SK-N-SH treated with all-trans-retinoic acid at 6 μM for 48 hours (cell line): ENCODE results near the gene RIC1.

Source experiments
- ATAC-seq: fragments of 200-7000 bp; cut with Tn5 transposase; 3 replicates; pipeline ENCODE4 v1.9.1; 2020; ENCODE audit warnings: mild to moderate bottlenecking, moderate library complexity
- ARNTL ChIP-seq: fragments of 450-650 bp; formaldehyde crosslinking; IDR thresholded peaks from 2 replicates; pipeline ENCODE4 v1.5.0; 2020; ENCODE audit warnings: low read depth, mild to moderate bottlenecking, moderate library complexity, borderline replicate concordance
- CSDC2 ChIP-seq: fragments of 250-450 bp; sonication (Bioruptor Pico); IDR thresholded peaks from 2 replicates; pipeline ENCODE4 v1.5.0; 2020; ENCODE audit warnings: mild to moderate bottlenecking, moderate library complexity
- CSRNP3 ChIP-seq: fragments of 250-450 bp; sonication (Bioruptor Pico); IDR thresholded peaks from 2 replicates; pipeline ENCODE4 v1.5.1; 2021; ENCODE audit warnings: mild to moderate bottlenecking, moderate library complexity
- ESRRG ChIP-seq: fragments of 250-450 bp; sonication (Bioruptor Pico); IDR thresholded peaks from 2 replicates; pipeline ENCODE4 v1.6.1; 2021; ENCODE audit warnings: mild to moderate bottlenecking
- GLIS3 ChIP-seq: fragments of 250-450 bp; sonication (Bioruptor Pico); IDR thresholded peaks from 2 replicates; pipeline ENCODE4 v1.5.0; 2020; ENCODE audit warnings: mild to moderate bottlenecking, moderate library complexity
- ISL1 ChIP-seq: fragments of 250-450 bp; sonication (Bioruptor Pico); IDR thresholded peaks from 2 replicates; pipeline ENCODE4 v2.1.2; 2022; ENCODE audit warnings: mild to moderate bottlenecking, moderate library complexity
- OSR1 ChIP-seq: fragments of 250-450 bp; sonication (Bioruptor Pico); IDR thresholded peaks from 2 replicates; pipeline ENCODE4 v1.8.0; 2022; ENCODE audit warnings: moderate library complexity, mild to moderate bottlenecking, inconsistent platforms
- PPARA ChIP-seq: fragments of 250-450 bp; sonication (Bioruptor Pico); IDR thresholded peaks from 2 replicates; pipeline ENCODE4 v1.5.0; 2020; ENCODE audit warnings: mild to moderate bottlenecking, borderline replicate concordance
- RARB ChIP-seq: fragments of 250-450 bp; sonication (Bioruptor Pico); IDR thresholded peaks from 2 replicates; pipeline ENCODE4 v1.8.0; 2021; ENCODE audit warnings: mild to moderate bottlenecking, moderate library complexity
- SNAI2 ChIP-seq: fragments of 250-450 bp; sonication (Bioruptor Pico); IDR thresholded peaks from 2 replicates; pipeline ENCODE4 v1.5.0; 2020; ENCODE audit warnings: mild to moderate bottlenecking, moderate library complexity
- TCF4 ChIP-seq: fragments of 250-450 bp; sonication (Bioruptor Pico); IDR thresholded peaks from 2 replicates; pipeline ENCODE4 v1.8.0; 2021; ENCODE audit warnings: mild to moderate bottlenecking, moderate library complexity, borderline replicate concordance
- TOX ChIP-seq: fragments of 250-450 bp; sonication (Bioruptor Pico); IDR thresholded peaks from 2 replicates; pipeline ENCODE4 v1.8.0; 2021; ENCODE audit warnings: mild to moderate bottlenecking, moderate library complexity, borderline replicate concordance
- ZC3H10 ChIP-seq: fragments of 250-450 bp; sonication (Bioruptor Pico); IDR thresholded peaks from 2 replicates; pipeline ENCODE4 v1.5.1; 2021; ENCODE audit warnings: mild to moderate bottlenecking, moderate library complexity
- ZFP3 ChIP-seq: fragments of 250-450 bp; sonication (Bioruptor Pico); IDR thresholded peaks from 2 replicates; pipeline ENCODE4 v1.5.0; 2020; ENCODE audit warnings: mild to moderate bottlenecking, moderate library complexity
- ZFP30 ChIP-seq: fragments of 450-650 bp; formaldehyde crosslinking; IDR thresholded peaks from 2 replicates; pipeline ENCODE4 v1.5.0; 2022; ENCODE audit warnings: mild to moderate bottlenecking, moderate library complexity
- ZNF565 ChIP-seq: fragments of 450-650 bp; formaldehyde crosslinking; conservative IDR thresholded peaks from 2 replicates; pipeline ENCODE4 v1.5.0; 2020; ENCODE audit warnings: low read depth, mild to moderate bottlenecking, moderate library complexity
- ZNF70 ChIP-seq: fragments of 450-650 bp; formaldehyde crosslinking; IDR thresholded peaks from 2 replicates; pipeline ENCODE4 v1.5.0; 2020; ENCODE audit warnings: mild to moderate bottlenecking, moderate library complexity
- ZNF8 ChIP-seq: fragments of 450-650 bp; formaldehyde crosslinking; IDR thresholded peaks from 2 replicates; pipeline ENCODE4 v1.5.0; 2020; ENCODE audit warnings: mild to moderate bottlenecking, moderate library complexity
- TF ChIP-seq, protein P1 (sequence below): fragments of 250-450 bp; sonication (Bioruptor Pico); IDR thresholded peaks from 2 replicates; pipeline ENCODE4 v1.5.1; 2020; ENCODE audit warnings: low read depth, mild to moderate bottlenecking, moderate library complexity
- TF ChIP-seq, protein P2 (sequence below): fragments of 250-450 bp; sonication (Bioruptor Pico); IDR thresholded peaks from 2 replicates; pipeline ENCODE4 v1.5.0; 2020; ENCODE audit warnings: mild to moderate bottlenecking, moderate library complexity
- TF ChIP-seq, protein P3 (sequence below): fragments of 250-450 bp; sonication (Bioruptor Pico); IDR thresholded peaks from 2 replicates; pipeline ENCODE4 v1.8.0; 2020; ENCODE audit warnings: mild to moderate bottlenecking, moderate library complexity, borderline replicate concordance

Gene RIC1

DNA sequence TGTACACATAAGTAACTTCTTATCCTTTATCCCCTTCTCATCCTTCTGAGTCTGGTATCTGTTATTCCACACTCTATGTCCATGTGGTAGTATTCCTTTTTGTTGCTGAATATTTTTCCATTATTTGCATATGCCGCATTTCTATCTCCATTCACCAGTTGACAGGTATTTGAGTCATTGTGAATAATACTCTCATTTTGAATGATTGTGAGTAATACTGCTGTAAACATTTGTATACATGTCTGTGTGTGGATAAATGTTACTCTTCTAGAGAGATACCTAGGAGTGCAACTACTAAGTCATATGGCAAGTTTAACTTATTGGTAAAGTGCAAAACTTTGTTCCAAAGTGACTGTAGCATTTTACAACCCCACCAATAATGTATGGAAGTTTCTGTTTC is 15.6 kb downstream of the RIC1 start:
- no peak for TF ChIP-seq ZC3H10
- TF ChIP-seq SNAI2 (CRISPR knock-in tag): no peak
- TF ChIP-seq, protein P1, sequence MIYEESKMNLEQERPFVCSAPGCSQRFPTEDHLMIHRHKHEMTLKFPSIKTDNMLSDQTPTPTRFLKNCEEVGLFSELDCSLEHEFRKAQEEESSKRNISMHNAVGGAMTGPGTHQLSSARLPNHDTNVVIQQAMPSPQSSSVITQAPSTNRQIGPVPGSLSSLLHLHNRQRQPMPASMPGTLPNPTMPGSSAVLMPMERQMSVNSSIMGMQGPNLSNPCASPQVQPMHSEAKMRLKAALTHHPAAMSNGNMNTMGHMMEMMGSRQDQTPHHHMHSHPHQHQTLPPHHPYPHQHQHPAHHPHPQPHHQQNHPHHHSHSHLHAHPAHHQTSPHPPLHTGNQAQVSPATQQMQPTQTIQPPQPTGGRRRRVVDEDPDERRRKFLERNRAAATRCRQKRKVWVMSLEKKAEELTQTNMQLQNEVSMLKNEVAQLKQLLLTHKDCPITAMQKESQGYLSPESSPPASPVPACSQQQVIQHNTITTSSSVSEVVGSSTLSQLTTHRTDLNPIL (CRISPR knock-in tag): no peak
- TF ChIP-seq ZNF8 (CRISPR knock-in tag): no peak
- no peak for TF ChIP-seq OSR1 (CRISPR knock-in tag)
- no peak for TF ChIP-seq ESRRG (CRISPR knock-in tag)
- no peak for TF ChIP-seq GLIS3 (CRISPR knock-in tag)
- no peak for TF ChIP-seq TCF4 (CRISPR knock-in tag)
- no peak for TF ChIP-seq TOX (CRISPR knock-in tag)
- no peak for TF ChIP-seq ARNTL (CRISPR knock-in tag)
- no peak for ATAC-seq

- TF ChIP-seq TCF4 (CRISPR knock-in tag): no peak
- TF ChIP-seq, protein P1 (CRISPR knock-in tag): no peak
- ATAC-seq: no peak
Observed at GRCh38 chr9:5646116-5646515, 17.2 kb downstream of the RIC1 start.

GRCh38 chr9:5650356-5651105 is 21.6 kb downstream of the RIC1 start:
- ATAC-seq: no peak
- TF ChIP-seq ZFP30 (CRISPR knock-in tag) (no peak), CSDC2 (CRISPR knock-in tag) (no peak), OSR1 (CRISPR knock-in tag) (no peak), ZC3H10 (no peak), ISL1 (CRISPR knock-in tag) (no peak), TOX (CRISPR knock-in tag) (no peak), ESRRG (CRISPR knock-in tag) (no peak), GLIS3 (CRISPR knock-in tag) (no peak), PPARA (CRISPR knock-in tag) (no peak), ZNF565 (CRISPR knock-in tag) (no peak), SNAI2 (CRISPR knock-in tag) (no peak), RARB (CRISPR knock-in tag) (no peak), ZNF70 (CRISPR knock-in tag) (no peak), TCF4 (CRISPR knock-in tag) (no peak), CSRNP3 (CRISPR knock-in tag) (no peak), ZFP3 (CRISPR knock-in tag) (no peak)
- TF ChIP-seq, protein P1 (CRISPR knock-in tag): no peak
- TF ChIP-seq, protein P2, sequence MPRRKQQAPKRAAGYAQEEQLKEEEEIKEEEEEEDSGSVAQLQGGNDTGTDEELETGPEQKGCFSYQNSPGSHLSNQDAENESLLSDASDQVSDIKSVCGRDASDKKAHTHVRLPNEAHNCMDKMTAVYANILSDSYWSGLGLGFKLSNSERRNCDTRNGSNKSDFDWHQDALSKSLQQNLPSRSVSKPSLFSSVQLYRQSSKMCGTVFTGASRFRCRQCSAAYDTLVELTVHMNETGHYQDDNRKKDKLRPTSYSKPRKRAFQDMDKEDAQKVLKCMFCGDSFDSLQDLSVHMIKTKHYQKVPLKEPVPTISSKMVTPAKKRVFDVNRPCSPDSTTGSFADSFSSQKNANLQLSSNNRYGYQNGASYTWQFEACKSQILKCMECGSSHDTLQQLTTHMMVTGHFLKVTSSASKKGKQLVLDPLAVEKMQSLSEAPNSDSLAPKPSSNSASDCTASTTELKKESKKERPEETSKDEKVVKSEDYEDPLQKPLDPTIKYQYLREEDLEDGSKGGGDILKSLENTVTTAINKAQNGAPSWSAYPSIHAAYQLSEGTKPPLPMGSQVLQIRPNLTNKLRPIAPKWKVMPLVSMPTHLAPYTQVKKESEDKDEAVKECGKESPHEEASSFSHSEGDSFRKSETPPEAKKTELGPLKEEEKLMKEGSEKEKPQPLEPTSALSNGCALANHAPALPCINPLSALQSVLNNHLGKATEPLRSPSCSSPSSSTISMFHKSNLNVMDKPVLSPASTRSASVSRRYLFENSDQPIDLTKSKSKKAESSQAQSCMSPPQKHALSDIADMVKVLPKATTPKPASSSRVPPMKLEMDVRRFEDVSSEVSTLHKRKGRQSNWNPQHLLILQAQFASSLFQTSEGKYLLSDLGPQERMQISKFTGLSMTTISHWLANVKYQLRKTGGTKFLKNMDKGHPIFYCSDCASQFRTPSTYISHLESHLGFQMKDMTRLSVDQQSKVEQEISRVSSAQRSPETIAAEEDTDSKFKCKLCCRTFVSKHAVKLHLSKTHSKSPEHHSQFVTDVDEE (CRISPR knock-in tag): no peak
- TF ChIP-seq, protein P3, sequence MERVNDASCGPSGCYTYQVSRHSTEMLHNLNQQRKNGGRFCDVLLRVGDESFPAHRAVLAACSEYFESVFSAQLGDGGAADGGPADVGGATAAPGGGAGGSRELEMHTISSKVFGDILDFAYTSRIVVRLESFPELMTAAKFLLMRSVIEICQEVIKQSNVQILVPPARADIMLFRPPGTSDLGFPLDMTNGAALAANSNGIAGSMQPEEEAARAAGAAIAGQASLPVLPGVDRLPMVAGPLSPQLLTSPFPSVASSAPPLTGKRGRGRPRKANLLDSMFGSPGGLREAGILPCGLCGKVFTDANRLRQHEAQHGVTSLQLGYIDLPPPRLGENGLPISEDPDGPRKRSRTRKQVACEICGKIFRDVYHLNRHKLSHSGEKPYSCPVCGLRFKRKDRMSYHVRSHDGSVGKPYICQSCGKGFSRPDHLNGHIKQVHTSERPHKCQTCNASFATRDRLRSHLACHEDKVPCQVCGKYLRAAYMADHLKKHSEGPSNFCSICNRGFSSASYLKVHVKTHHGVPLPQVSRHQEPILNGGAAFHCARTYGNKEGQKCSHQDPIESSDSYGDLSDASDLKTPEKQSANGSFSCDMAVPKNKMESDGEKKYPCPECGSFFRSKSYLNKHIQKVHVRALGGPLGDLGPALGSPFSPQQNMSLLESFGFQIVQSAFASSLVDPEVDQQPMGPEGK (CRISPR knock-in tag): no peak
